GM19023 (cell line): ENCODE measurements around the gene GAB2.
"Not testable (repeated sequence)": the region's sequence is repeated elsewhere in the genome, so short reads cannot be mapped to it uniquely, and the experiment has no call there.

Experiments used
- ATAC-seq: cut with Tn5 transposase; IDR thresholded peaks from one replicate; pipeline ENCODE4 v1.9.1; 2021; ENCODE audit warnings: mild to moderate bottlenecking, moderate library complexity; ENCODE audit not compliant: unreplicated experiment

GAB2 gene

DNA sequence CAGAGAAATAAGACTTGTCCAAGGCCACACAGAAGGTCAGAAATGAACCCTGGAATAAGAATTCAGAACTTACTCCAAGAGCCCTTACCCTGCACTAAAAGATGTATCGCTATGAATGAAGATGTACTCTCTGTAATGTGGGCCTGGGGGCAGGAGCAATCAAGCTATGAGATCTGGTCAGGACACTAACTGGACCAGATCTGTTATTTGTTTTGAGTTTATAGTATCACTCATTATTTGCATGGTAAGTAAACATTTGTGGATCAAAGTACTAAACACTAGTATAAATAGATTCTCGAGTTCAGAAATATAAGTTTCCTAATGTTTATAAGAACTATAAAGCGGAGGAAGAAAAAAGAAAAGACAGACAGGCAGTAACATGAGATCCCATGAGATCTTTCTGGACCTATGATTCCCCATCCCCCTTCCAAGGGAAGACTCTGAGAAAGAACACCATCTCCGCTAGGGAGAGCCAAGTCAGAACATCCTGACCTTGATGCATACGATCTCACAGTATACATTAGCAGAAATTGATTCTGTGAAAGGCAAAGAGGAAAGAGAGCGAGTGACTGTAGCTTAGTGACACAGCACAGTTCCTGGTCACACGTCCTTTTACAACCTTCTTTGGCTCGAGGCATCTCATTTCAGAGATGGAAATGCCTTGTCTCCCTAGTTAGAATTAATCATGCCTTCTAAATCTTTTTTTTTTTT is 157.7 kb downstream of the GAB2 start:
- no peak for ATAC-seq

DNA sequence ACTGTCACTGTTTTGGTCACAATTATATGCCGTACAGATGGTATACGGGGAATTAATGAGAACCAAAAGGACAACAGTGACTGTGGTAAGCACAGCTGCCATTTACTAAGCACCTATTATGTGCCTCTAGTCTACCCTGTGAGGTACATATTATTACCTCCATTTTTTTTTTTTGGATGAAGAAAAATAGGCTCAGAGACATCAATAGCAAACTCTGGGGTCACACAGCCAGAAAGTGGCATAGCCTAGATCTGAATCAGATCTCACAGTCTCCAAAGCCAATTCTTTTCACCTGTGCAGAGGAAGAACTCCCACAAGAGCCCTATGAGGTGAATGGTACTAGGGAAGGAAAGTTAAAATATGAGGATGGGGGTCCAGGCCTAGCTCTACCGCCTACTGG is 160.0 kb downstream of the GAB2 start:
- no peak for ATAC-seq

DNA sequence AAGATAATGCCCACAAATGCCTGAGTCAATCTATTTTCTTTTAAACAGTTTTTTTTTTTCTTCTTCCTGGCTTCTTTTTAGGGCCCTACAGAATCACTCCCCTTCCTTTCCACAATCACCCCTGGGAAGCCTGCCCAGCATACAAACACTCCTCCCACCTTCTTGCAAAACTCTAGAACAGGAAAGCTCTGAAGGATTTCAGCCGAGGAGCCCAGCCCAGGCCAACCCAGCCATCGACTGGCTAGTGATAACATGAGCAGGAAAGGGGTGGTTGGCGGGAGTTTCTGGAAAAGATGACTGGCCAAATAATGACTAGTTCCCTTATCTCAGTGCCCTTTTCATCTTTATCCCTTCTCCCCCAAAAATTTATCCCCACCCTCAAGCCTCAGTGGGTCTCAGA is 160.7 kb downstream of the GAB2 start:
- no peak for ATAC-seq

DNA sequence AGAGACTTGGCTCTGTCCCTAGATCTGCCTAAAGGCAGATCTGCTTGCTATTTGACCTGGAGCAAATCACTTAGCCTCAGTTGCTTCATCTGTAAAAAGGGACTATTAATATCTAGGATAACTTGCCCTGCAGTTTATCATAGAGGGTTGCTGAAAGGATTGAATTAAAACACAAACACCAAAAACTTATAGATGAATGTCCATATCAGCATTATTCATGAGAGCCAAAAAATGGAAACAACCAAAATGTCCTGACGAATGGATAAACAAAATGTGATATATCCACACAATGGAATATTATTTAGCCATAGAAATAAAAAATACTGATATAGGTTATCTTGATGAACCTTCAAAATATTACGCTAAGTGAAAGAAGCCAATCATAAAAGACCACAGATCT is 161.7 kb downstream of the GAB2 start:
- no peak for ATAC-seq

DNA sequence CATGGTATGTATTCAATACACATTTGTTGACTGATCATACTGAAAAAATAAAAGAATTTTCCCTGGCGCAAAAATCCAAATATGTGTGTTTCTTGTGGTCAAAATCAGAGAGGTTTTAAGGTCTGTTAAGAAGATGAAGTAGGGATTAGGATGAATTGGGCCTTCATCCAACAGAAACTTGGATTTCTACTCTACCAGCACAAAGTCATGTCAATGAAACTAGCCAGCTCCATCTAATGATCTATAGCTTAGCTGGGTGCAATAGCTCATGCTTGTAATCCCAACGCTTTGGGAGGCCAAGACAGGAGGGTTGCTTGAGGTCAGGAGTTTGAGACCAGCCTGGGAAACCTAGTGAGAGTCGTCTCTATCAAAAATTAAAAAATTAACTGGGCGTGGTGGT is 163.4 kb downstream of the GAB2 start:
- no peak for ATAC-seq

DNA sequence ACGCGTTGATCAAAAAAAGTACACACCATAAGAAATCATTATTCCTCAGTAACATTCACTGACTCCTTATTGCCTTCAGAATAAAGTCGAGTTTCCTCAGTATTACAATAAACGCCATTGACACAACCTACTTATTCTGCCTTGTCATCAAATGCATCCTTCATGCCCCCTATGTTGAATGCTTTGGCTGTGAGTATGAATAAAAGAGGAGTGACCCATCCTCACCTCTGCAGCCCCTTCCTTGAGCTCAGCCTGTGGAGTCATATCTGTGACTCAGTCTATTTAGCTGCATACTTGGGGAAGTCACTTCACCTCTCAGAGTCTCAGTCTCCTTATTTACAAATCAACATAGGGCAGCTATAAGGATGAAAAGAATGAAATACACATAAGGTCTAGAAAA is 163.8 kb downstream of the GAB2 start:
- no peak for ATAC-seq

DNA sequence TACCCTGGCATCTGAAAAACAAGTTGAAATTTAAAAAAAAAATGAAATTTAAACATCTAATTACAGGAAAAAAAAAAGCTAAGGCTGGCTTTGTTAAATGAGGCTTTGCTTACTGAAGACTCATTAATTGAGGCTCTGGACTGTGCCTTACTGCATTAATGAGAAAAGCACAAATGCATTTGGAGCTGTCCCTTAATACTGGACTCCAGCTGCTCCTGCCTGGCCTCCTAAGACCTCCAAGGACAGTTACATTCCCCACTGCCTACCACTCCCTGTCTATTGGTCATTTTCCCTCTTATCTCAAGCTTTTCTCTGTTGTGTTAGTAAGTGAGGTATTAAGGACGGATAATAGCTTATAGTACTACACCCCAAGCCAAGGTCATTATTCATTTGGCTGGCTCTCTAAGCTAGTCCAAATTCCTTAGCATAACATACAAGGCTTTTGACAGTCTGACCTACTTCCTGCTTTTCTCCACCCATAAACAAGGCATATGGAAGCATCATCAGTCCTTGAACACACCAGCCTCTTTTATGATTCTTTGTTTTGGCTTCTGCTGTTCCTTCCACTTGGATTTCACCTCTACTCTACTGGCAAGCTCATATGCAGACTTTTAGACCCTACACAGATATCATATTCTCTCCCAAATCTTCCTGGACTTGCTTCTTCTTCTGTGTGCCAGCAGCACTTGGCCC is 166.4 kb downstream of the GAB2 start:
- ATAC-seq = no peak

DNA sequence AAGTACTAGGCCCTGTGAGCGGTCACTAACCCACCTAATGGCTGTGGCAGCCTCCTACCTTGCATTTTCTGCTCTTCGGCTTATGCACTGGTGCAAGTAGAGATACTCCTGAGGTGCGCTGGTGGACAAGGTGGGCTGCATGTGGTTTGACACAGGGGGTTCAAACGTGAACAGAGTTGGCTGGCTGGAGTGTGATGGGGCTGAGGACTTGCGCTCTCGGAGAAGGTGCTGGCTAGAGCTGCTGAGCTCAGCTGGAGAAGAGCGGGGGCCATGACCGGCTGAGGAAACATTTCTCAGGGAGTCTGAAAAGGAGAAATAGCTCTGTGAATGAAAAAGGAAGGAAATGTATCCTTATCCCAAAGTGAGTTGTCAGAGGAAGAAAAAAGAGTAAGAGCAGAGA is 167.5 kb downstream of the GAB2 start:
- ATAC-seq = no peak

DNA sequence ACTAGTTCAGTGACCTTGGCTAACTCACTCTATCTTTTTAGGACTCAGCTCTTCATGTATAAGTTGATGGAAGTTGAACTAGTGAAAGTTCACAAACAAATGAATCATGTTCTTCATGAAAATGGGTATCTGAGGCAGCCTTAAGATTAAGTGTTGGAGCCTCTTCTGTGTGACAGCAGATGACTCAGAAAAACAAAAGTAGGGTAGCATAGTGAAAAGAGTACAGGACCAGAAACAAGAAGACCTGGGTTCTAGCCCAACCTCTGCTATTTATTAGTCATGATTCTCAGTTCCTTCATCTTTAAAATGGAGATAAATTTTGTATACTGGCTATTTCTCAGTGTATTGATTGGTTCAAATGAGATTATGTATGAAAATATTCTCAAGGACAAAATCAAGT is 168.7 kb downstream of the GAB2 start:
- ATAC-seq = no peak

DNA sequence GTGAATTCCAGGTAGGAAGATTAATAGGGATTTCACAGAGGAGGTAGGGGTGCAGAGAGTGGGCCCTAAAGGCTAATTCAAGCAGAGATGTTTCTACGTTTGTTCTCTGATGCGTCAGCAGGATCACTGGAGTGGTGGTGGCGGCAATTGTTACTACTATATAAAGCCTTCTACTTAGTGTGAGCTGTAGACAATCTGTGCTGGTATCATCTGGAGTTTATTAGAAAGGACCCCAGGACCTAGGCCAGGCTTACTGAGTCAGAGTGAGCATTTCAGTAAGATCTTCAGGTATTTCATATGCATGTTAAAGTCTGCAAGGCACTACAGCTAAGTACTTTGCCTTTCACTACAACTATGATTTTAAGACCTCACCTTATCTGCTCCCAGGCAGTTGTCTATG is 169.4 kb downstream of the GAB2 start:
- ATAC-seq = no peak

DNA sequence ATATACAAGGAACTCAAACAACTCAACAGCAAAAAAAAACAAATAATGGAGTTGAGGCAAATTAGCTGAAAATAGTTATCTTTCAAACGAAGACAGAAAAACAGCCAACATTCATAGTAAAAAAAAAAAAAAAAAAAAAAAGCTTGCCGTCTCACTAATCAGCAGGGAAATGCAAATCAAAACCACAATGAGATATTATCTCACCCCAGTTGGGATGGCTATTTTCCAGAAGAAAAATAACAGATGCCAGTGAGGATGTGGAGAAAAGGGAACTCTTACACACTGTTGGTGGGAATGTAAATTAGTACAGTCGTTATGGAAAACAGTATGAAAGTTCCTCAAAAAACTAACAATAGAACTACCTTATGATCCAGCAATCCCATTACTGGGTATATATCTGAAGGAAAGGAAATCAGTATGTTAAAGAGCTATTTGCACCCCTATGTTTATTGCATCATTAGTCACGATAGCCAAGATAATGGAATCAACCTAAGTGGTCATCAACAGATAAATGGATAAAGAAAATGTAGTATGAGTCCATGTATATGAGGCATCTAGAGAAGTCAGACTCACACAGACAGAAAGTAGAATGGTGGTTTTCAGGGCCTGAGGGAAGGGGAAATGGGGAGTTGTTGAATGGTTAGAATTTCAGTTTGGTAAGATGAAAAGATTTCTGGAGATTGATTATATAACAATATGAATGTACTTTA is 172.9 kb downstream of the GAB2 start:
- no peak for ATAC-seq

DNA sequence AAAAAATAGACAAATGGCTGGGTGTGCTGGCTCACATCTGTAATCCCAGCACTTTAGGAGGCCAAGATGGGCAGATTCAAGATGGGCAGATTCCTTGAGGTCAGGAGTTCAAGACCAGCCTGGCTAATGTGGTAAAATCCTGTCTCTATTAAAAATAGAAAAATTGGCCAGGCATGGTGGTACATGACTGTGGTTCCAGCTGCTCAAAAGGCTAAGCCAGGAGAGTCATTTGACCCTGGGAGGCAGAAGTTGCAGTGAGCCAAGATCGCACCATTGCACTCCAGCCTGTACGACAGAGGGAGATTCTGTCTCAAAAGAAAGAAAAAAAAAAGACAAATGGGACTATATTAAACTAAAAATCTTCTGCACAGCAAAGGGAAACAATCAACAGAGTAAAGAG is 173.5 kb downstream of the GAB2 start:
- ATAC-seq = no peak

DNA sequence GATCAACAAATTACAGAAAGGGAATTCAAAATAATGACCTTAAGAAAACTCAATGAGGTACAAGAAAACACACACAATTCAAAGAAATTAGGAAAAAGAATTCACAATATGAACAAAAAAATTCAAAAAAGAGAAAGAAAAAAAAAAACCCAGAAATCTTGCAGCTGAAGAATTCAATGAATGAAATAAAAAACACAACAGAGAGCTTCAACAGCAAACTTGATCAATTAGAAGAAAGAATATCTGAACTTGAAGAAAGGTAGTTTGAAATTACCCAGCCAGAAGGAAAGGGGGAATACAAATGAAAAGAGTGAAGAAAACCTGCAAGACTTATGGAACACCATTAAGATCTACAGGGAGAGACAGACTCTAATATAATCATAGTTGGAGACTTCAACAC is 176.1 kb downstream of the GAB2 start:
- ATAC-seq = no peak

DNA sequence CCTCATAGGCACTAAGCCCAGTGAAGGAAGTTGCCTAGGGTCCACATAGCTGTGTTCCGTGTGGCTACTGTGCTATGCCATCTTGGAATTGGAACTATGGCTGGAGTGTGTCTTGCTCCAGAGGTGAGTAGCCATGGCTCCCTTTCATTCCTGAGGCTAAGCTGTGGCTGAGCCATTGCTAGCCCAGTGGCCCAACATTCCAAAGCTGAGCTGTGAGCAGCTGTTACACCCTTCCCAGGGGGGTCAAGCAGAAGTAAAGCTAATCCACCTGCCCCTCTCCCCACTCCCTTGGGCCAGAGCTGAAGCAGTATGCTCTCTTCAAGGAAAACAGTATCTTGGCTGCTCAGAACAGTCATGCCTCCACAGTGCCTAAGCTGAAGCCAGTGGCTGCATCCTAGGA is 177.8 kb downstream of the GAB2 start:
- ATAC-seq = no peak

DNA sequence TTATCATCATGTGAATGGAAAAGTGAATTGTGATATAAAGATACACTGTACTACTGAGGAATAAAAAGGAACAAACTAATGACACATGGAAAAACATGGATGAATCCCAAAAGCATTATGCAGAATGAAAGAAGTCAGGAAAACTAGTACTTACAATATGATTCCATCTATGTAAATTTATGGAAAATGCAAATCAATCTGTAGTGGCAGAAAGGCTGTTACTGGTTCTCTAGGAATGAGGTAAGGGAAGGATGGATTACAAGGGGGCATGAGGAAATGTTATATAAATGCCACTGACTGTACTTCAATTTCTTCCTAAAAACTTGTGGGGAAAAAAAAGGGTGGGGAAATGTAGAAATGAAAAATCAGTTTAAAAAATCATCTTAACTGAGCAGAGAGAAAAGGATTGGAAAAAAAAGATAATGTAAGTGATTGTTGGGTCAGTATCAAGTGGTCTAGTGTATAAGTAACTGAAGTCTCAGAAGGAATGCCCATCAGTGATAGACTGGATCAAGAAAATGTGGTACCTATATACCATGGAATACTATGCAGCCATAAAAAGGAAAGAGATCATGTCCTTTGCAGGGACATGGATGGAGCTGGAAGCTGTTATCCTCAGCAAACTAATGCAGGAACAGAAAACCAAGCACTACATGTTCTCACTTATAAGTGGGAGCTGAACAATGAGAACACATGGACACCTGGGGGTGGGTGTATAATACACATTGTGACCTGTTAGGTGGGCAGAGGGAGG is 180.2 kb downstream of the GAB2 start:
- ATAC-seq = no peak

DNA sequence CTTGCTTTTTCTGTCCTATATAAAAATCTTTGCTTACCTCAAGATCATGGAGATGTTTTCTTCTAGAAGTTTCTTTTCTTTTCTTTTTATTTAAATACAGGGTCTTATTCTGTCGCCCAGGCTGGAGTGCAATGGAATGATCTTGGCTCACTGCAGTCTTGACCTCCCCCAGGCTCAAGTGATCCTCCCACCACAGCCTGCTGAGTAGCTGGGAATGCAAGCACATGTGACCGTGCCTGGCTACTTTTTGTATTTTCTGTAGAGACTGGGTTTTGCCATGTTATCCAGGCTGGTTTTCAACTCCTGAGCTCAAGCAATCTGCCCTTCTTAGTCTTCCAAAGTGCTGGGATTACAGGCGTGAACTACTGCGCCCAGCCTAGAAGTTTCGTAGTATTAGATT is 183.6 kb downstream of the GAB2 start:
- ATAC-seq = no peak

DNA sequence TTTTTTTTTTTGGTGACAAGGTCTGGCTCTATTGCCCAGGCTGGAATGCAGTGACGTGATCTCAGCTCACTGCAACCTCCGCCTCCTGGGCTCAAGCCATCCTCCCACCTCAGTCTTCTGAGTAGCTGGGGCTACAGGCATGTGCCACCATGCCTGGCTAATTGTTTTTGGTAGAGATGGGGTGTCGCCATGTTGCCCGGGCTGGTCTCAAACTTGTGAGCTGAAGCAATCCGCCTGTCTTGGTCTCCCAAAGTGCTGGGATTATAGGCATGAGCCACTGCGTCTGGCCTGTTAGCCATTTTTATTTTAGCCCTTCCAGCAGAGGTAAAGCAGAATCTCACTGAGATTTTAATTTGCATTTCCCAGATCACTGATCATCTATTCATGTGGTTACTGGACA is 184.6 kb downstream of the GAB2 start:
- ATAC-seq = not testable (repeated sequence)

DNA sequence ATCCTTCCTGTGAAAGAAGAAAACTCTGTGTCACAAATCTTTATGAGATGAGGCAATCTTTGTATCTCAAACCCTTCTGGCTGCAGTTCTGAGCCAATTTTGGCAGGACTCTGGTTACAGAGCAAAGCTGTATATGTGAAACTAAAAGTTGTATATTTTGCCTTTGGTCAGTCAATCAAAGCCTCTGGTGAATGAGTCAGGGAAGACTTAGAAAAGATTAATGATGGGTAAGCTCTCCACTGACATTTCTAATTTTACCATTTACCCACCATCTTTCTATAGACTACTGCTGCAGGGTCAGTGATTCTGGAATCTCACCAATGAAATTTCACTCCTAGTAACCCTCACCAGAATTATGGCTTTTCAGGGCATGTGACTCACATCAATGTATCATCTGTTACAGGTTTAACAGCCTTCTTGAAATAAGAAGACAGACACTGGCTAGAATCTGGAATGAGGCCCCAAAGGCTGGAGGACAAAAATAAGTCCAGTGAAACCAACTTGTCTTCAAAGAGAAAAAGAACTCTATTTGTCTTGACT is 185.6 kb downstream of the GAB2 start:
- no peak for ATAC-seq

DNA sequence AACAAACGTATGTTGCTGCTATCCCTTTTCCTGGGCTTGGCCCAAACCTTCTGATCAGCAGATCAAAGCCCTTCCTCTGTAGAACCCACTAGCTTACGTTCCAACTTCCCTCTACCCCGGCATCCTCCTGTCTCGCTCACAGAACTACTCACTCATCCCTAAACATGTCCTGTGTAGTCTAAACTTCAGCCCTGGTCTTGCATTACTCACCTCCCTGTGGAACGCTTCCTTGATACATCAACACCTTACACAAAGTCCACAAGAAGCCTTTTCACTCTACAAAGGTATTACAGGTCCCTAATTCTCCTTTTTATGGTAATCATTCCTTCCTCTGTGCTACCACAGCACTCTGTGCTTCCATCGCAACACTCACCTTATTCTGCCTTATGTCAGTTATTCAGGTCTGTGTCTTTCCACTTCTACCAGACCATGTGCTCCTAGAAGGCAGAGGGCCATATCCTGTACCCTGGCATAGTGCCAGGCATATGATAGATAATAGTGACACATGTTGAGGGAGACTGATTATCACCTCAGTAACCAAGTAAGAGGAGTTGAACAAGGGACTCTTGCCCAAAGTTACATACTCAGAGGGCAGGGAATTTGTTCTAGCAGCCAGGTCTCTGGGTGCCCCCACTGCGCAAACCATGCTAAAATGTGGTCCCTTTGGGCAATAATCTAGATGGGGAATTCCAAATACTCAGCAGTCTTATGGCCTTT is 187.3 kb downstream of the GAB2 start:
- no peak for ATAC-seq

DNA sequence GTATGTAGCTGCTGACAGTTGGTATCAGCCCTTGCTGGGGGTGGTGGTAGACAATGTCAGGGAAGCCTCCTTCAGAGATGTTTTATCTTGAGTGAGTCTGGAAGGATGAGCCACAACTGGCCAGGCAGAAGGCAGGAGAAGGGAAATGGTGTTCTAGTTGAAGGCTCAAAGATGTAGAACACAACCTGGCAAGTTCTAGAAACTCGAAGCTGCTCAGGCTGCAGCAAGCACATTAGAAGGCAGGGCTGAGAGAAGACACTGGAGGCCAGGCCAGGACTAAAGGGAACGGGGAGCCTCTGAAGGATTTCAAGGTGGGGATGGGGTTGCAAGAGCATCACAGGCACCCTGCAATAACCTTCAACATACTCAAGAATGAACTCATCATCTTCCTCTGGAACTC is 188.5 kb downstream of the GAB2 start:
- no peak for ATAC-seq

DNA sequence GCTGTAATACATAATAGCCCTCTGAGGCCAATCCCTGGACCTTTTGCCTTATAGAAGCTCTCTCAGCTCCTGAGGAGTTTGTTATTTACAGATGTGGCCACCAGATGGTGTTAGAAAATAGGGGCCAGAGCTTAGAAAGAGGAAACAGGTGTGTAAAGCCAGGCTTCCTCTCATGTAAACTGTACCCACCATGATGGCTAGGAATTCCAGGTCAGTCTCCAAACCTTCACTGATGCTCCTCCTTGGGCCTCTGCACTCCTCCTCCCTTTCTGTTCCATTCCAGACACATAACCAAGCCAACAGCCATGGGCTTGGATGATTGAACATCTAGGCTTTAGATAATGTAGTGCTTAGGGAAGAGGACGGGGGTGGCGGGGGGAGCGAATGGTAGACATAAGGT is 189.2 kb downstream of the GAB2 start:
- no peak for ATAC-seq
